EH (cell line): Measurements from ENCODE around the gene ZNF429.
"Not testable (repeated sequence)": the region's sequence is repeated elsewhere in the genome, so short reads cannot be mapped to it uniquely, and the experiment has no call there.

Source experiments
- DNase-seq: peaks from one replicate; pipeline ENCODE4 v3.0.0-alpha.2; 2015; ENCODE audit warnings: low read depth

The ZNF429 gene

DNA sequence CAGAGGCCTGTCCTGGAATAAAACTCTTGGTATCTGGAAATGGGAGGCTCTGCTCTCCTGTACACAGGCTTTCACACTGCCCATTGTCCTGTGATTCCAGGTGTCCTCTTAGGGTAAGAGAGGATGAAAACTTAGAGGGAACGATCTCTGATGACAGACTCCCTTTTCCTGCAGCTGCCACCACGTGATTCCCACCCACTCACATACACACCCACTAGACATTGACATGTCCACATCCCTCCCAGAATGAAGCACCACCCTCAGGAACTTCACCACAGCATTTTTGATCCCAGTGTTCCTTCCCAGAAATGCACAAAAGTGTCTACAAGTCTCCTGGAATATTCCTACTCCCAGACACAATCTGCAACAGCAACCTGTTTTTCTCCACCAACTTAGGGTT is 8.2 kb downstream of the ZNF429 start:
- DNase-seq, result no peak

DNA sequence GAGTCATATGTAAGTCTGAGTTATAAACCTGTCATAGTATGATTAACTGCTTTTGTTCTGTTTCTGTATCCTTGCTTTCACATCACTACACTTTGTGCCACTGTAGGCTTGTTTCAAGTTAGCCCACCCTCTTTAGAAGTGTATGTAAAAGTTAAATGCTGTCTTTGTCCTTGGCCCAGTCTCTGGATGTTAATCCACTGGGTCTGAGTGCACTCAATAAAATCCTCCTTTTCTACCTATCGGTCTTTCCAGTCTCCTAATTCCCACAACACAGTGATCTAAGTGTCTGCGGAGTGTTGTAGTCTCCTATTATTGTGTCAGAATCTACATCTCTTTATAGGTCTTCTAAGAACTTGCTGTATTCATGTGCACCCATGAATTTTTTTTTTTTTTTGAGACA is 14.1 kb downstream of the ZNF429 start:
- no peak for DNase-seq

DNA sequence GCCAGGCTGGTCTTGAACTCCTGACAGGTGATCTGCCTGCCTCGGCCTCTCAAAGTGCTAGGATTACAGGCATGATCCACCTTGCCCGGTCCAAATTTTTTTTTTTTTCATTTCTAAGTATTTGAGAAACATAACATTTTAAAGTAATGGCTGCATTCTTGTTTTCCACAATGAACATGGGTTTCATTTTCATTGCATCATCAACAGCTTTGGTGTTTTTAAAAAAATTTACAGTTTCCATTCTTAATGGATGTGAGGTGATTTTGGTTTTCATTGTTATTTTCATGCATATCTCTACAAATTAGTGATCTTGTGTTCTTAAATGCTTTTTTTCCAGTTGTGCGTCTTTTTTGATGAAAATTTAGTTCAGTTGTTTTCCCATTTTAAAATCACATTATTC is 27.5 kb downstream of the ZNF429 start:
- DNase-seq, result no peak

DNA sequence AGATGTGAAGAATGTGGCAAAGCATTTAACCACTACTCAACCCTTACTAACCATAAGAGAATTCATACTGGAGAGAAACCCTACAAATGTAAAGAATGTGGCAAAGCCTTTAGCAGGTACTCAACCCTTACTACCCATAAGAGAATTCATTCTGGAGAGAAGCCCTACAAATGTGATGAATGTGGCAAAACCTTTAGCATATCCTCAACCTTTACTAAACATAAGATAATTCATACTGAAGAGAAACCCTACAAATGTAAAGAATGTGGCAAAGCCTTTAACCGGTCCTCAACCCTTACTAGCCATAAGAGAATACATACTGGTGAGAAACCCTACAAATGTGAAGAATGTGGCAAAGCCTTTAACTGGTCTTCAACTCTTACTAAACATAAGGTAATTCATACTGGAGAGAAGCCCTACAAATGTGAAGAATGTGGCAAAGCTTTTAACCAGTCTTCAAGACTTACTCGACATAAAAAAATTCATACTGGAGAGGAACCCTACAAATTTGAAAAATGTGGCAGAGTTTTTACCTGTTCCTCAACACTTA is 31.4 kb downstream of the ZNF429 start:
- not testable (repeated sequence) for DNase-seq

DNA sequence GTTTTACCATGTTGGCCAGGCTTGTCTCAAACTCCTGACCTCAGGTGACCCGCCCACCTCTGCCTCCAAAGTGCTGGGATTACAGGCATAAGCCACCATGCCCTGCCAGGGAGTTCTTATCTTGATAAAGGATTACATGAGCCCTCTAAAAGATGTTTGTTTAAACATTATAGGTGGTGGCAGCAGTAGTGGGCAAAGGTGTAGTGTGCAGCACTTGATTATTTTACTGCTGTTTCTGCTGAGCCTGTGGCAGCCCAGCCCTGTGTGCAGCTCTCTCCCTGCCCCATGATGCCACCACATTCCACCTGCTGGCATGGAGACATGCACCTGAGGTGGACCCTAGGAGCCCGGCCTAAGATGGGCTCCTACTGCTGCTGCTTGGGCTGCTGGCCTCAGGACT is 54.0 kb downstream of the ZNF429 start:
- no peak for DNase-seq

DNA sequence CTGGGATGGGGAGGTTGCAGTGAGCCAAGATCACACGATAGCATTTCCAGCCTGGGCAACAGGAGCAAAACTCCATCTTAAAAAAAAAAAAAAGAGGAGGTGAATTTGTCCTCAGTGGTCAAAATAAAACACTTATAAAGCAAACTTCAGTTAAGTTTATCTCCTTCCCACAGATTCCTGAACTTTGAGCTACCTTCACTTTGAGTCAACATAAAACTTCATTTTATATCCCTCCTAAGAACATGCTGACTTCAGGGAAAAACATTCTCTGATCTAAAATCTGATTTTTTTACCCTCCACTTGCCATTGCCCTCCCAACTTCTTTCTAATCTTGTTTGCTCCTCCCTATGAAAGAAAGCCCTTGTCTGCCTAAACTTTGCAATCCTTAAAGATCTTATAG is 59.0 kb downstream of the ZNF429 start:
- DNase-seq, result no peak

DNA sequence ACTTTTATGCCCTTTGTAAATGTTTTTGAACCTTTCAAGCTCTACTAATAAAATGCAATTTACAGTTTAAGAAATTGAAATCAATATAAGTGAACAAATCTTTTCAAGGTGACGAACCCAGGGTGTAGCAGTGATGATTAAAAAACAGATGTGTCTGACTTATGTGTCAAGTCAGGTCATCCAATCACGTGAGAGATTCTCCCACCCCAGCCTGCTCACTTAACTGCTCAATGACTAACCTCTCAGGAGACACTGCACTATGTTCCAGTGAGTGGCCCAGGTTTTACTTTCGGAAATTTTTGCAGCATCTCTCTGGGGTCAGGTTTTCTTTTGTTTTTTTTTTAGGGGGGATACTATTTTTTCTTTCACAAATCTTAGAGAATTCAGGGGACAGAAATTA is 60.7 kb downstream of the ZNF429 start:
- no peak for DNase-seq

DNA sequence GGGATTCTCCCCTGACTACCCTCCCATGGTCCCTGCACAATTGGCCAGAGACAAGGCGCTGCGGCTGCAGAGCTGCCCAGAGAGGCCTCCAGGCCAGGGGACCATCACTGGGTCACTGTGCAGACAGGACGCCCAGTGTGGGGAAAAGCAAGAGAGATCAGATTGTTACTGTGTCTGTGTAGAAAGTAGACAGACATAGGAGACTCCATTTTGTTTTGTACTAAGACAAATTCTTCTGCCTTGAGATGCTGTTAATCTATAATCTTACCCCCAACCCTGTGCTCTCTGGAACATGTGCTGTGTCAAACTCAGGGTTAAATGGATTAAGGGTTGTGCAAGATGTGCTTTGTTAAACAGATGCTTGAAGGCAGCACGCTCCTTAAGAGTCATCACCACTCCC is 62.4 kb downstream of the ZNF429 start:
- not testable (repeated sequence) for DNase-seq

DNA sequence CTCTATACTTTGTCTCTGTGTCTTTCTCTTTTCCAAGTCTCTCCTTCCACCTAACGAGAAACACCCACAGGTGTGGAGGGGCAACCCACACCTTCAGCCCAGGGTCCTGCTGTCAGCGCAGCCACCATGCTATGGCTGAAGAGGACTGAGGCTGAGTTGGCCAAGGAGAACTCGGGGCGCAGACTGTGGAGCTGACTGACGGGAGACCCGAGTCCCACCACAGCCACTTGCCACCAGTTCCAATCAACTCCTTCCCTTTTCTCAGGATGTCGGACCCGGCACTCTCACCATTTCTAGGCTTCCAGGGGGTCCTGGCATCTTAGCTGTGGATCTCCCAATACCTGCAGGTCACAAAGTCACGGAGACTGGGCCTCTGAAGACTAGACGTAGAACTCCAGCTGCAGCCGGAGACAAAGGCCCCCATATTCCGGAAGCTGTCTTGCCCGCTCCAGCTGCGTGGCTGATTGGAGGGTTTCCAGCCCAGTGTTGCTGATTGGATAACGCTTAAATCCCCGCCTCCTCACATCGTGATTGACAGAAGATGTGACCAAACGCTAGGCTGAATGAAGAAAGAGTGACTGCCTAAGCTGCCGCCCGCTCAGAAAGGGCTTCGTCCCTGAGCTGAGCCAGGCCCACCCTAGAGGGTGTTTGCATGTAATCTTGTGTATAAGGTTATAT is 63.6 kb downstream of the ZNF429 start:
- peak; percentile 79 for DNase-seq

DNA sequence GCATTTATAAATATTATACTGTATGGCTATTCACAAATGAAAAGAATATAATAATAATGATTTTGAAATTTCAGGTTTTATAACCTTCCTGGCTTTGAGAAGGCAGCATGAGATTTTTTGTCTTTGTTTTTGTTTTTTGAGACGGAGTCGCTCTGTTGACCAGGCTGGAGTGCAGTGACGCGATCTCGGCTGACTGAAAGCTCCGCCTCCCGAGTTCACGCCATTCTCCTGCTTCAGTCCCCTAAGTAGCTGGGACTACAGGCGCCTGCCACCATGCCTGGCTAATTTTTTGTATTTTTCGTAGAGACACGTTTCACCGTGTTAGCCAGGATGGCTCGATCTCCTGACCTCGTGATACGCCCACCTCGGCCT is 64.1 kb downstream of the ZNF429 start:
- DNase-seq, result peak; percentile 34

DNA sequence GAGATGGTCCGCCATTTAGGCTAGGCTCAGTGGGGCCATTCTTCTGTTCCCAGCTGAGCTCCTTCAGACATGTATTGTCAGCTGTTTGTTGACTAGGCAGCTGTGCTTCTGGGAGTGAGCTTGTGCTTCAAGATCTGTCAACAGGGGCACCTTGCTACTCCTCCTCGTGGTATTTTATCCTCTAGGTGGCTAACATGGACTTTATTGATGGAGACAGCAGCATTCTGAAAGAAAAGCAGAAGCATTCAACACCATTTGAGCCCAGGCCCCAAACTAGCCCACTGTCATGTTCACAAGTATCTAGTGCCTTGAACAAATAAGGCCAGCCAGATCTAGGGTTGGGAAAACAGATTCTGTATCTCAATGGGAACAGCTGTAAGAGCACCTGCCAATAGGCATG is 65.9 kb downstream of the ZNF429 start:
- no peak for DNase-seq

DNA sequence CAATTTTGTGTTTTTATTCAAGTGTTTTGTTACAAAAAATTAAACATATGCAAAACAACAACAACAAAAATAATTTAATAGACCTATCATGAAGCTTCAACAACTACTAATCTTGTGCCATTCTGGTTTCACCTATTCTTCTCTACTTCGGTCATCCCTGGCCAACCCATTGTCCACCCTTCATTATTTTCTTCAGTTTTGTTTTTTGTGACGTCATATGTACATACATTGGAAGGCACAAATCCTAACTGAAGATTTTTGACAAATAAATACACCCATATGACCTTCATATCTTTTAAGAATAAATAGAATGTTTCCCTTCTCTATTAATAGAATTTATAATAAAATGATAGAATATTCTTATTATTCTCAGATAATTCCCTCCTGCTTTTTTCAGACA is 69.2 kb downstream of the ZNF429 start:
- no peak for DNase-seq

DNA sequence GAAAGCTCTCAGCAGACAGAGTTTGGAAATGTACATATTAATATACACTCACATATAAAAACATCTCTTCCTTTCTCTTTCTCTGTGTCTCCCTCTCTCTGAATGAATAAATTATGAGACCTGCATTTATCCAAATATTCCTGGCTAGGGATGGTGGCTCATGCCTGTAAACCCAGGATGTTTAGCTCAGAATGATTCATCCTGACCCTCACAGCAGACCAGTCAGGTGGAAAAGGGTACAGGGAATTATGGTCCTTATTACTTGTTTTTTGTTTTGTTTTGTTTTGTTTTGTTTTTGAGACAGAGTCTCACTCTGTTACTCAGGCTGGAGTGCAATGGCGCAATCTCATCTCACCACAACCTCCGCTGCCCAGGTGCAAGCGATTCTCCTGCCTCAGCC is 71.1 kb downstream of the ZNF429 start:
- DNase-seq, result no peak

DNA sequence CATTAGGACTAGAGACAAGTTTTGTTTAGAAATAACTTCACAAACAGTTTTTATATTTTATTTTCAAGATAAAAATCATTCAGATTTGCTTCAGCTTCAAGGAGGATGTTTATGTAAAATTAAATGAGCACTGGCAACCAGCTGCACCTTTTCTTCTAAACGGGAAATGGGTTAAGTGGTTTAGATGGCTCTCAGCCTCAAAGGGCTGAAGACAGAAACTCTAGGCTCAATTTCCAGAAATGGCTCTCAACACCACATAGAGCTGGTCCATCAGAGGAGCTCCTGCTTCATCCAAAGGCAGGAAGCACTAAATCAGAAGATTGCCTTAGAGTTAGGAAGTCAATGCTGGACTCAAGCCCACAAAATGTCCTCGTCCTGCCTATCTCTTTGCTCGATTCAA is 74.7 kb downstream of the ZNF429 start:
- DNase-seq, result no peak

DNA sequence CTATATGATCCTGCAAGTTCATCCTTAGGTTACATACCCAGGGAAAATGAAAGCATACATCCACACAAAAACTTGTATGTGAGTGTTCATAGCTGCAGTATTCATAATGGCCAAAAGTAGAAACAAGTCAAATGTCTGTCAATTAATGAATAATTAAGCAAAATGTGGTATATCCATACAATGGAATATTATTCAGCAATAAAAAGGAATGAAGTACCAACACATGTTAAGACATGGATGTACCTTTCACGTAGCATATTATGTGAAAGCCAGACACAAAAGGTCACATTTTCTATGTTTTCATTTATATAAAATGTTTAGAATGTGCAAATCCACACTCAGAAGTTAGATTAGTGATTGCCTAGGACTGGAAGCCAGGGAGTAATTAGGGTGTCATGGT is 75.4 kb downstream of the ZNF429 start:
- DNase-seq, result no peak

DNA sequence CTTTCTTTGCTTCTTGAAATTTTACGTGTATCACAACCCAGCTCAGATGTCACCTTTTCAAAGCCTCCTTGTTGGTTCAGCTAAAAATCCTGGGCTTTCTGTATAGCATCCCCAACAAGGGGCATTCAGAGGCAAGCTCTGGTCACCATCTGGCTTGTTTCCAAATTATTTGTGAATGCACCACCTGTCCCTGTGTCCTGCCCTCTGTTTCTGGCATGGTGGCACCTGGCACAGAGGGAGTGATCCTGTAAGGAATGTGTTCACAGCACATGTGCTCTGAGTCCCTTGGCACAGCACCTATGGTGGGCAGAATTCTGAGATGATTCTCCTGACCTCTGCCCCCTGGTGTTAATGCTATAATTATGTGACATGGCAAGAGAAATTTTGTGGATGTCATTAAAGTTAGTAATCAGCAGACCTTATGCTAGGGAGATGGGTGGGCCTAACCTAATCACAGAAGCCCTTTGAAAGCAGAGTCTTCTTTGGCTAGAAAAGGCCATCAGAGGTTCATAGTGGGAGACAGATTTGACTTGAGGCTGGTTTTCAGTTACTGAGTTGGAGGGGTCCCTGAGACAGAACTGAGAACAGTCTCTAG is 76.3 kb downstream of the ZNF429 start:
- no peak for DNase-seq

DNA sequence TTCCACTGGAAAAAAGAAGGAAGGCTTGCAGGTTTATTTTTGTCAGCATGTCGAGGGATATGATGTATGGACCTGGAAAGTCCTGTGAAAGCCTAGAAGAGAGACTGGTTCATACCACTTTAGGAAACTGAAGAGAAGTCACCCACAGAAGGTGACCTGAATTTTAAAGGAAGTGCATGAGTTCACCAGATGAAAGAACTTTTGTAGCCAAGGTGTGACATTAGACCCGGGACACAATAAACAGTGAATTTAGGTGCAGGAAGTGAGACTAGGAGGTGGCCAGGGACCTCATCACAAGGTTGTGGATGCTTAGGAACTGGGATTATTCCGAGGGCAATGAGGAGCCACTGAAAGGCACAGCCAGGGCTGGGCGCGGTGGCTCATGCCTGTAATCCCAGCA is 79.1 kb downstream of the ZNF429 start:
- DNase-seq, result no peak

DNA sequence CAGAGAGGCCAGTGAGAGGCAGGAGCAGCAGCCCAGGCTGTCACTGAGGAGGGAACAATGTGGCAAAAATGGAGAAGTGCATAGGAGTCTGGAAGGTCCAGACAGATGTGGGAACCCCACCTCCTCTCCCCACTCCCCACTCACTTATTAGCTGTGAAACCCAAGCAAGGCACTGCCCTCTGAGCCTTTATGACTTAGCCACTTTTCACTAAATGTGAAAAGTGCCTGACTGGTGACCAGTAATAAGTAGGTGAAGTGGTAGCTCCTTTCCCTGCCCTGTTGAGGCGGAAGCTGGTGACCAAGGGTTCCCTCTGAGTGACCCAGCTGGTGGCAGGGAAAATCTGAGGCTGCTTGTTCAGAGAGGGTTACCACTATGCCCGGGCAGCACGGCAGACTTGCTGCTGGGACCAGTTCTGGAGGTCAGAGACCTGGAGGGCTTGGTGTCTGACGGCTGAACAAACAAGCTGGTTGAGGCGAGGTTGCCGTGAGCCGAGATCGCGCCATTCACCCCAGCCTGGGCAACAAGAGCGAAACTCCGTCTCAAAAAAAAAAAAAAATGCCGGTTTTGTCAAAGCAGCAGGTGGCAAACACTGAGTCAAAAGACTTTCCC is 80.0 kb downstream of the ZNF429 start:
- DNase-seq, result no peak

DNA sequence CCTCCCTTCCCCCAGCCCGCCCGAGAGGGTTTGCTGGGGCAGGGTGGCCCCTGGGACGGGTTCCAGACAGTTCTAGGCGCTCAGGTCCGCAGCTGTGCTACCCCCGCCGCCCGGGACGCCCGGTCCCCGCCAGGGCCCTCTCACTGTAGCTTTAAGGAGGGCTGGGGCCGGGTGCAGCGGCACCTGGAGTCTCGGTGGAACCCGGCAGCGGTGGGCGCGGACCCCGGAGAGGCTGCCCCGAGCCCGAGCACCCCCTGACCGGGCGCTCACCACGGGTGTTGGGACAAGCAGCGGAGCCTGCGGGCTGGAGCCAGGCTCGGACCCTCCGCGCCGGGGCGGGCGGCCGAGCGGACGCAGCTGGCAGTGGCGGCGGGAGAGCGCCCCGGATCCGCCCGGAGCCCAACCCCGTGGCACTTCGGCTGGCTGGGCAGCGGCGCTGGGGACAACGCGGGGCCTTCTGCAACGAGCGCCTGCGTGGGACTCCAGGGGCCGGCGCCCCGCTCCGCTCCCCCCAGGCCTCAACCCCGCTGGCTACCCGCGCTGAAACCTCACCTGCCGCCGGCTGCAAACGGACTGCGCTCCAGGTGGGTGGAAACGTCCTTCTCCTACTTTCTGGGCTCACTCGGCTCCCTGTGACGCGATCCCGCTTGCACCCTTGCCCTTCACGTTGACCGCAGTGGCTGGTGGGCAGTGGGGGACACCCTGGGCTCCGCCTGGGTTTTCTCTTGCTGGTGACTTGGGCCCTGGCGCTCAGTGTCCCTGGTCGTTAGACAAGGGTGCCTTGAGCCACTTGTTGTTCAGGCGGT is 81.1 kb downstream of the ZNF429 start:
- no peak for DNase-seq

DNA sequence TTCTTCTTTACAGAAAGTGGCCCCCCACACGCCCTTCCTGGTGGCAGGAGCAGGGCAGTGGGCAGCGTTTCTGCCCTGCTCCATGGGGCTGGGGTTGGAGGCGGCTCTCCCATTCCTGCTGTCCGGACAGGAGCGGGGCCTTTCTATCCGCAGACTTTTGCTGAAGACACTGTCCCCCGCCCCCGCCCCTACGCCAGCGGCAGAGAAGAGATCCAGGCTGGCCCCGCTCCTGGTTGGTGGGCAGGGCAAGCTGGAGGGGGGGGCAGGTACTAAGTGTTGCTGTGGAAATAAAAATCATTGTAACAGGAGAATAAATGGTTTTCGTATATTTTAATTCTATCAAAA is 81.7 kb downstream of the ZNF429 start:
- no peak for DNase-seq

DNA sequence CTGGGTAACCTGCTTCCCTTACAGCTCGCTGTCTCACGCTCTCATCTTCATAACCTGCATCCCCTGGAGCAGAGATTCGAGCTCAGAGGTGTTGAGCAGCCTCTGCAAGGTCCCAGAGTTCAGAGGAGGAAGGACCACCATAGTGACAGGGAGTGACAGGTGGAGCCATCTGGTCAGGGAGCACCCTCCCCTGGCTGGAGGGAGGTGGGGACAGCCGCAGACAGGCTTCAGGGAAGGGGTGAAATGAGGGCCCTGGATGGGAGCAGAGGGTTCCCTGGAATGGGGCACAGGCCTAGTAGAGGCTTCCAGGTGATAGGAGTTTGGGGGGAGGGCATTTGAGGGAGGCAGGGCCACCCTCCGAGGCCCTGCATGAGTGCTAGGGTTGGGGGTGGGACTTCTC is 82.1 kb downstream of the ZNF429 start:
- DNase-seq, result no peak

DNA sequence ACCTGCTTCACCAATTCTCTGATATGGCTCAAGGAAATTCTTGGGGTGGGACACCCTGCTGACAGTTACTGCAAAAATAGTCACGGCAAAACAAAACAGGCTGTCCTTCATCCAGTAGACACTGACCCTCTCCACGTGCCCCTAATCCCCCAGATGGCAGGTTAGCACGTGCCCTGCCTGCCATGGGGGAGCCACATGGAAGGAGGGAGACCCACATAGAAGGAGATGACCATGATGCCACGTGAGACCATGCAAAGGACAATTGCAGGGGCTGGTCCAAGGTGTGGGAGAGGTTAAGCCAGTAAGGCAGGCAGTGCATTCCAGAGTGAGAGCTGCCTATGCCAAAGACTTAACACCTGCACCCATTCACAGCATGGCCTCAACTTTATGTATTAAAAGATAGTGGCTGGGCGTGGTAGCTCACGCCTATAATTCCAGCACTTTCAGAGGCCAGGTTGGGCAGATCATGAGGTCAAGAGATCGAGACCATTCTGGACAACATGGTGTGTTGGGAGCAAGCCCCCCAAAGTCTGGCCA is 82.7 kb downstream of the ZNF429 start:
- DNase-seq, result no peak

DNA sequence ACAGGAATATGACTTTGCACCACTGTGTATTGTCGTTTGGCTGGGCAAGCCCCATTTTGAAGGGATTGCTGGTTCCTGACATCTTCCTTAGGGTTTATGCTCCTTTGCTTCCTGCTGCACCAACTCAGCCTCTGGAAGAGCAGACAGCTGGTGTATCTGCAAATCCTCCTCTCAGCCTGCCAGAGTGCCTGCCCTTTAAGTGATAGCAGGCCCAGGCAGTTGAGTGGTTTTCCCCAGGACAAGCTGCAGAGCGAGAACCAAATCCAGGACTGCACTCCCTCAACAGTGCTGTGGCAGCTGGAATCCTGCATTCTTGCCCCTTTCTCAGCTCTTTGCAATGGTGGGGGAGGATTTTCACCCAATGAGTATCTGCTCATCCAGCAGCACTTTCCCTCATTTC is 85.5 kb downstream of the ZNF429 start:
- DNase-seq, result no peak
